ENCODE data around the gene SPRY1. TPM values are rescaled to one million over a fixed set of nuclear protein-coding genes. Genes with fewer than 3 reads are reported as not detected.

SPRY1 gene
- total RNA-seq, 1 experiment from 2014 or later: 4.8 TPM

- TF ChIP-seq, protein P1, sequence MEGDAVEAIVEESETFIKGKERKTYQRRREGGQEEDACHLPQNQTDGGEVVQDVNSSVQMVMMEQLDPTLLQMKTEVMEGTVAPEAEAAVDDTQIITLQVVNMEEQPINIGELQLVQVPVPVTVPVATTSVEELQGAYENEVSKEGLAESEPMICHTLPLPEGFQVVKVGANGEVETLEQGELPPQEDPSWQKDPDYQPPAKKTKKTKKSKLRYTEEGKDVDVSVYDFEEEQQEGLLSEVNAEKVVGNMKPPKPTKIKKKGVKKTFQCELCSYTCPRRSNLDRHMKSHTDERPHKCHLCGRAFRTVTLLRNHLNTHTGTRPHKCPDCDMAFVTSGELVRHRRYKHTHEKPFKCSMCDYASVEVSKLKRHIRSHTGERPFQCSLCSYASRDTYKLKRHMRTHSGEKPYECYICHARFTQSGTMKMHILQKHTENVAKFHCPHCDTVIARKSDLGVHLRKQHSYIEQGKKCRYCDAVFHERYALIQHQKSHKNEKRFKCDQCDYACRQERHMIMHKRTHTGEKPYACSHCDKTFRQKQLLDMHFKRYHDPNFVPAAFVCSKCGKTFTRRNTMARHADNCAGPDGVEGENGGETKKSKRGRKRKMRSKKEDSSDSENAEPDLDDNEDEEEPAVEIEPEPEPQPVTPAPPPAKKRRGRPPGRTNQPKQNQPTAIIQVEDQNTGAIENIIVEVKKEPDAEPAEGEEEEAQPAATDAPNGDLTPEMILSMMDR (IDR thresholded peaks at IDR 0.05 in 2 of 3, conservative IDR thresholded peaks at IDR 0.05 in 1 of 3; ENCODE audit: borderline replicate concordance in 1 of 3, insufficient read depth in 1 of 3, low read depth in 2 of 3, low read length in 2 of 3): no peak
- no peak for TF ChIP-seq JUND (IDR thresholded peaks at IDR 0.05)
Observed at GRCh38 chr4:123363729-123364128, 32.9 kb upstream of the SPRY1 start (continued).

- Histone ChIP-seq H3K4me3 (replicated peaks in 1 of 2; ENCODE audit: low read depth in 1 of 2, low read length in 2 of 2) (no peak overlapping the region), H3K27ac (ENCODE audit: low read depth, low read length) (no peak overlapping the region), H3K9me3 (ENCODE audit: control insufficient read depth in 1 of 2, insufficient read depth in 1 of 2, low read depth in 1 of 2, low read length in 2 of 2) (no peaks in the 10 kb centered on the region), H3K4me1 (ENCODE audit: control insufficient read depth in 1 of 2, insufficient read depth in 2 of 2, low read length in 2 of 2) (peaks cover 0 to 5% of the 10 kb centered on the region in 2 experiments; a peak in 2 of 4 replicates), H3K4me2 (ENCODE audit: low read length) (no peak overlapping the region), H3K36me3 (ENCODE audit: control insufficient read depth in 1 of 2, insufficient read depth in 2 of 2, low read length in 2 of 2) (no peaks in the 10 kb centered on the region), H2AFZ (ENCODE audit: low read depth, low read length, poor library complexity, severe bottlenecking) (no peak overlapping the region), H4K20me1 (ENCODE audit: insufficient read depth) (no peaks in the 10 kb centered on the region), H3K79me2 (ENCODE audit: insufficient read depth, low read length) (no peaks in the 10 kb centered on the region), H3K9me2 (ENCODE audit: insufficient read depth) (no peaks in the 10 kb centered on the region; the same call in 1 of the 2 replicates), H3K27me3 (ENCODE audit: insufficient read depth, low read length) (no peaks in the 10 kb centered on the region), H3K9ac (ENCODE audit: low read length) (no peak overlapping the region)
- ATAC-seq: no peak
- no peak for TF ChIP-seq JUND (IDR thresholded peaks at IDR 0.05)
- no peak for TF ChIP-seq POLR2A (IDR thresholded peaks at IDR 0.05; ENCODE audit: borderline replicate concordance, extremely low read depth, insufficient read depth, insufficient read length)
- no peak for TF ChIP-seq SP1 (IDR thresholded peaks at IDR 0.05; ENCODE audit: low read depth)
- TF ChIP-seq, protein P2, sequence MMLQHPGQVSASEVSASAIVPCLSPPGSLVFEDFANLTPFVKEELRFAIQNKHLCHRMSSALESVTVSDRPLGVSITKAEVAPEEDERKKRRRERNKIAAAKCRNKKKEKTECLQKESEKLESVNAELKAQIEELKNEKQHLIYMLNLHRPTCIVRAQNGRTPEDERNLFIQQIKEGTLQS (IDR thresholded peaks at IDR 0.05): no peak
- TF ChIP-seq EGR1 (IDR thresholded peaks at IDR 0.05; ENCODE audit: low read depth): no peak
- TF ChIP-seq EZH2phosphoT487 (IDR thresholded peaks at IDR 0.05; ENCODE audit: borderline replicate concordance): no peak
- TF ChIP-seq, protein P3, sequence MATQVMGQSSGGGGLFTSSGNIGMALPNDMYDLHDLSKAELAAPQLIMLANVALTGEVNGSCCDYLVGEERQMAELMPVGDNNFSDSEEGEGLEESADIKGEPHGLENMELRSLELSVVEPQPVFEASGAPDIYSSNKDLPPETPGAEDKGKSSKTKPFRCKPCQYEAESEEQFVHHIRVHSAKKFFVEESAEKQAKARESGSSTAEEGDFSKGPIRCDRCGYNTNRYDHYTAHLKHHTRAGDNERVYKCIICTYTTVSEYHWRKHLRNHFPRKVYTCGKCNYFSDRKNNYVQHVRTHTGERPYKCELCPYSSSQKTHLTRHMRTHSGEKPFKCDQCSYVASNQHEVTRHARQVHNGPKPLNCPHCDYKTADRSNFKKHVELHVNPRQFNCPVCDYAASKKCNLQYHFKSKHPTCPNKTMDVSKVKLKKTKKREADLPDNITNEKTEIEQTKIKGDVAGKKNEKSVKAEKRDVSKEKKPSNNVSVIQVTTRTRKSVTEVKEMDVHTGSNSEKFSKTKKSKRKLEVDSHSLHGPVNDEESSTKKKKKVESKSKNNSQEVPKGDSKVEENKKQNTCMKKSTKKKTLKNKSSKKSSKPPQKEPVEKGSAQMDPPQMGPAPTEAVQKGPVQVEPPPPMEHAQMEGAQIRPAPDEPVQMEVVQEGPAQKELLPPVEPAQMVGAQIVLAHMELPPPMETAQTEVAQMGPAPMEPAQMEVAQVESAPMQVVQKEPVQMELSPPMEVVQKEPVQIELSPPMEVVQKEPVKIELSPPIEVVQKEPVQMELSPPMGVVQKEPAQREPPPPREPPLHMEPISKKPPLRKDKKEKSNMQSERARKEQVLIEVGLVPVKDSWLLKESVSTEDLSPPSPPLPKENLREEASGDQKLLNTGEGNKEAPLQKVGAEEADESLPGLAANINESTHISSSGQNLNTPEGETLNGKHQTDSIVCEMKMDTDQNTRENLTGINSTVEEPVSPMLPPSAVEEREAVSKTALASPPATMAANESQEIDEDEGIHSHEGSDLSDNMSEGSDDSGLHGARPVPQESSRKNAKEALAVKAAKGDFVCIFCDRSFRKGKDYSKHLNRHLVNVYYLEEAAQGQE (IDR thresholded peaks at IDR 0.05; ENCODE audit: low read depth): no peak
- TF ChIP-seq EZH2 (IDR thresholded peaks at IDR 0.05): no peak
- TF ChIP-seq FOSL1 (IDR thresholded peaks at IDR 0.05; ENCODE audit: low read depth): no peak
- TF ChIP-seq ZBTB33 (IDR thresholded peaks at IDR 0.05; ENCODE audit: extremely low read depth, insufficient replicate concordance, low read length): no peak
- TF ChIP-seq CEBPB (IDR thresholded peaks at IDR 0.05; ENCODE audit: low read depth): no peak
- TF ChIP-seq SIN3A (IDR thresholded peaks at IDR 0.05; ENCODE audit: low read depth): no peak
- TF ChIP-seq, protein P4, sequence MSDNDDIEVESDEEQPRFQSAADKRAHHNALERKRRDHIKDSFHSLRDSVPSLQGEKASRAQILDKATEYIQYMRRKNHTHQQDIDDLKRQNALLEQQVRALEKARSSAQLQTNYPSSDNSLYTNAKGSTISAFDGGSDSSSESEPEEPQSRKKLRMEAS (IDR thresholded peaks at IDR 0.05): no peak
- no peak for TF ChIP-seq YY1 (IDR thresholded peaks at IDR 0.05; ENCODE audit: extremely low read depth, insufficient replicate concordance, low read depth, low read length)
- TF ChIP-seq RAD21 (IDR thresholded peaks at IDR 0.05; ENCODE audit: low read depth): no peak
- no peak for TF ChIP-seq ZFX (IDR thresholded peaks at IDR 0.05)
- no peak for TF ChIP-seq ELF1 (IDR thresholded peaks at IDR 0.05; ENCODE audit: borderline replicate concordance, low read depth)
- ChIA-PET CTCF (no interaction called here), RAD21 (ENCODE audit: low non-redundant PET in 1 of 2, low total read pairs in 2 of 2, uncharacterized antibody in 2 of 2, unreplicated experiment in 2 of 2) (no interaction called here), POLR2A (no interaction called here)
- BruUV-seq (replicated peaks): no TSS peak
- no peak for DNase-seq (ENCODE audit: low read depth, low spot score)
- intact Hi-C loops (cut with micrococcal nuclease): no loop called here
Observed at GRCh38 chr4:123364906-123365305, 31.7 kb upstream of the SPRY1 start.
